ENCODE measurements around the gene GPR39.

DNA sequence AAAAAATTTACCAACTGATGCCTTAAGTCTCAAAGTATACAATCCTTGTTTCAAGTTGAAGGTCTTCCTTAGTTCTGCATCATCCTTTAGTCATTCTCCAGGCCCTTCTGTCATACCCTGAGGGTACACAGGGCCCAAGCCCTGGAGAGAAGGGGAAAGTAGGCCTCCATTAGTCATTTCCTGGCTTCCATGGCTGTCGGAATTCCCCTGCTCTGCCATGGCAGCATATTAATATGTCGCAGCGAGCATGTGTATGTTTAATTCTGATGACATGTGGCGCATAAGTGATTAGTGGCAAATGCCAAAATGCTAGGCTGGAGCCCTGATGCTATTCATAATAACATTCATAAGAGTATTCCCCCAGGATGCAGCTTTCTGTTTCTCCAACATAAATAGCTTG lies 22.1 kb downstream of the GPR39 start:
- TF ChIP-seq POLR2A (IDR thresholded peaks at IDR 0.05): no peak
- TF ChIP-seq, protein P1, sequence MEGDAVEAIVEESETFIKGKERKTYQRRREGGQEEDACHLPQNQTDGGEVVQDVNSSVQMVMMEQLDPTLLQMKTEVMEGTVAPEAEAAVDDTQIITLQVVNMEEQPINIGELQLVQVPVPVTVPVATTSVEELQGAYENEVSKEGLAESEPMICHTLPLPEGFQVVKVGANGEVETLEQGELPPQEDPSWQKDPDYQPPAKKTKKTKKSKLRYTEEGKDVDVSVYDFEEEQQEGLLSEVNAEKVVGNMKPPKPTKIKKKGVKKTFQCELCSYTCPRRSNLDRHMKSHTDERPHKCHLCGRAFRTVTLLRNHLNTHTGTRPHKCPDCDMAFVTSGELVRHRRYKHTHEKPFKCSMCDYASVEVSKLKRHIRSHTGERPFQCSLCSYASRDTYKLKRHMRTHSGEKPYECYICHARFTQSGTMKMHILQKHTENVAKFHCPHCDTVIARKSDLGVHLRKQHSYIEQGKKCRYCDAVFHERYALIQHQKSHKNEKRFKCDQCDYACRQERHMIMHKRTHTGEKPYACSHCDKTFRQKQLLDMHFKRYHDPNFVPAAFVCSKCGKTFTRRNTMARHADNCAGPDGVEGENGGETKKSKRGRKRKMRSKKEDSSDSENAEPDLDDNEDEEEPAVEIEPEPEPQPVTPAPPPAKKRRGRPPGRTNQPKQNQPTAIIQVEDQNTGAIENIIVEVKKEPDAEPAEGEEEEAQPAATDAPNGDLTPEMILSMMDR (IDR thresholded peaks at IDR 0.05): no peak

Measured in Peyer's patch (tissue), 4 donors.